NCI-H2171 treated with DMSO at 0.1 percent for 48 hours (cell line): ENCODE measurements around the gene SMAD2.

Experiments
- DNase-seq: peaks from one replicate; lab custom pipeline; 2025; lab: John Stamatoyannopoulos, UW

SMAD2 gene

GRCh38 chr18:47932190-47932589 lies 1.7 kb upstream of the SMAD2 start:
- DNase-seq: no peak

GRCh38 chr18:47931718-47932103 lies 1.3 kb upstream of the SMAD2 start:
- peak; percentile 80 for DNase-seq

GRCh38 chr18:47930931-47931717 lies 665 bp upstream of the SMAD2 start:
- peak; percentile 93 for DNase-seq

GRCh38 chr18:47929681-47930198 lies 719 bp downstream of the SMAD2 start:
- DNase-seq: peak; percentile 65

- DNase-seq: no peak
Measured at GRCh38 chr18:47928466-47928865, 2.0 kb downstream of the SMAD2 start.

GRCh38 chr18:47926101-47926850 lies 4.2 kb downstream of the SMAD2 start:
- DNase-seq: no peak

GRCh38 chr18:47919916-47920315 lies 10.5 kb downstream of the SMAD2 start:
- DNase-seq: no peak

GRCh38 chr18:47917923-47918610 lies 12.4 kb downstream of the SMAD2 start:
- no peak for DNase-seq

GRCh38 chr18:47915930-47916329 lies 14.5 kb downstream of the SMAD2 start:
- no peak for DNase-seq

GRCh38 chr18:47915229-47915628 lies 15.2 kb downstream of the SMAD2 start:
- DNase-seq: no peak

GRCh38 chr18:47912794-47913585 lies 17.5 kb downstream of the SMAD2 start:
- DNase-seq: no peak

- no peak for DNase-seq
Measured at GRCh38 chr18:47912343-47912742, 18.1 kb downstream of the SMAD2 start.

- no peak for DNase-seq
Measured at GRCh38 chr18:47911877-47912276, 18.6 kb downstream of the SMAD2 start.

GRCh38 chr18:47909484-47909883 lies 21.0 kb downstream of the SMAD2 start:
- DNase-seq: no peak

- DNase-seq: no peak
Measured at GRCh38 chr18:47908592-47908991, 21.9 kb downstream of the SMAD2 start.

- DNase-seq: no peak
Measured at GRCh38 chr18:47906408-47906807, 24.1 kb downstream of the SMAD2 start.

GRCh38 chr18:47903809-47904208 lies 26.6 kb downstream of the SMAD2 start:
- no peak for DNase-seq

- no peak for DNase-seq
Measured at GRCh38 chr18:47901624-47902362, 28.7 kb downstream of the SMAD2 start.

- DNase-seq: no peak
Measured at GRCh38 chr18:47899107-47899840, 31.2 kb downstream of the SMAD2 start.

- peak; percentile 11 for DNase-seq
Measured at GRCh38 chr18:47898696-47899095, 31.8 kb downstream of the SMAD2 start.
